Right lobe of liver (tissue), 6 donors: ENCODE data around the gene SLC6A7. TPM values are rescaled to one million over a fixed set of nuclear protein-coding genes. Genes with fewer than 3 reads are reported as not detected.

Experiments used
- ATAC-seq, 4 donors: fragments of 200-7000 bp; cut with Tn5 transposase; one replicate each; pipeline ENCODE4 v1.9.1; 2020; ENCODE audit warnings: mild to moderate bottlenecking in 4 of 4, moderate library complexity in 4 of 4
- DNase-seq, 3 donors: peaks; one replicate each; pipeline ENCODE4 v3.0.0-alpha.2; 2020
- H3K27ac ChIP-seq, 3 donors: fragments of 200-600 bp; one replicate each; pipeline ENCODE4 v1.8.0; 2022
- H3K27me3 ChIP-seq, 2 donors: fragments of 200-600 bp; one replicate each; pipeline ENCODE4 v1.8.0; 2022
- H3K36me3 ChIP-seq, 4 donors: fragments of 200-600 bp; sonication (generic) in 1 of 4; one replicate each; pipeline versions ENCODE4 v1.5.1 to v1.8.0; 2017 to 2022; ENCODE audit warnings: control low read depth in 1 of 4
- H3K4me1 ChIP-seq, 4 donors: fragments of 200-600 bp; sonication (generic) in 1 of 4; one replicate each; pipeline versions ENCODE4 v1.5.1 to v1.8.0; 2017 to 2022; ENCODE audit warnings: control low read depth in 1 of 4
- H3K4me3 ChIP-seq, 3 donors: fragments of 200-600 bp; one replicate each; pipeline ENCODE4 v1.8.0; 2022
- H3K9me3 ChIP-seq, 4 donors: fragments of 200-600 bp; sonication (generic) in 1 of 4; one replicate each; pipeline versions ENCODE4 v1.5.1 to v1.8.0; 2017 to 2022; ENCODE audit warnings: control low read depth in 1 of 4
- POLR2A ChIP-seq: fragments of 450-650 bp; IDR thresholded peaks from one replicate; pipeline ENCODE4 v1.6.1; 2017; ENCODE audit warnings: antibody characterized with exemption, mild to moderate bottlenecking
- WGBS: methylation state at CpG from one replicate; pipeline ENCODE4 v1.1.6; 2018; ENCODE audit warnings: low coverage, low lambda C conversion rate; ENCODE audit not compliant: insufficient coverage; ENCODE audit errors: missing lambda C conversion rate; 5-methylcytosine and 5-hydroxymethylcytosine counted together
- intact Hi-C, 2 donors: fragments of 100-400 bp; cut with DNase I; formaldehyde crosslinking; loops; one replicate each; pipeline versions ENCODE4 v1.11.2 to v1.14.1; 2022
- total RNA-seq, 6 experiments: library from RNA; depleted of rRNA in 2 of 6; stranded (reverse); fragments of >200 nt in 2 of 6; fragmentation: NEBNext Ultra II Directional in 3 of 6; extraction: Animal tissue kit (Norgen Biotek cat#: 25700) in 3 of 6; gene quantifications; one replicate each; pipeline versions ENCODE4 v1.1.0 to v1.2.4, GENCODE V29; 2016 to 2023
- TF ChIP-seq, protein P1 (sequence below), 4 donors: fragments of 200-600 bp in 3 of 4; fragments of 450-650 bp in 1 of 4; IDR thresholded peaks; one replicate each; pipeline versions ENCODE4 v1.5.1 to v1.8.0; 2016 to 2022; ENCODE audit warnings: antibody characterized with exemption in 4 of 4, mild to moderate bottlenecking in 2 of 4
- donor health status: DM: no; HTN: yes; CAD: no.
- donor health status: DM: no; HTN: no; CAD: no.
- donor health status: DM: no; HTN: no; CAD: no.
- donor health status: DM: no; HTN: yes; CAD: no.
- donor health status: DM: no; HTN: yes; CAD: no.

The SLC6A7 gene
- total RNA-seq, 6 experiments from 2014 or later: not detected

DNA sequence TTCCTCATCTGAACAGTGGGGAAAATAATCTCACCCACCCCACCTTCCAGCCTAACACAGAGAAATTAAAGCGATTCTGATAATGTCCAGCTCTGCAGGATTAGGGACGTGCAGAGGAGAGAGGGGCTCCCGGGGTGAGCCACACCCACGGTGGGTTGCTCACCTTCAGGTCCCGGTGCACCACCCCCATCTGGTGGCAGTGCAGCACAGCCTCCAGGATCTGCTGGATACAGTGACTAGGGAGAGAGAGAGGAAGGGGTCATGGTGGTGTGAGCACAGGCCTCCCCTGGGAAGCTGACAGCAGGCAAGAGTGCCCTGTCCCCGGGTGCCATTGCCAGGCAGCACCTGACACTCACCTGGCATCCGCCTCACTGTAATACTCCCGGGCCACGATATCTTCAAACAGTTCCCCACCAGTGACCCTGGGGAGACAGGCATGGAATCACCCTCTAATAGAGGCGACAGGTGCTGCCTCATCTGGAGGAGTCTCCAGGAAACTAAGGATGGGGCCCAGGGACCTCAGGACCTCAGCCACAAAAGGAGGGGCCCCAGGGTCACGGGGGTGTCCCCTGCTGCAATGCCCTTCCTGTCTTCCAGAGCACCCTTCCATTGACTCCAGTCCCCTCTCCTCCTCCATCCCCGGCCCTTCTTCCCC is 66.7 kb downstream of the SLC6A7 start:
- Histone ChIP-seq H3K9me3 (no peaks in the 10 kb centered on the region), H3K27ac (no peak overlapping the region), H3K4me1 (no peaks in the 10 kb centered on the region), H3K27me3 (no peaks in the 10 kb centered on the region), H3K36me3 (no peaks in the 10 kb centered on the region), H3K4me3 (no peak overlapping the region)
- TF ChIP-seq, protein P1, sequence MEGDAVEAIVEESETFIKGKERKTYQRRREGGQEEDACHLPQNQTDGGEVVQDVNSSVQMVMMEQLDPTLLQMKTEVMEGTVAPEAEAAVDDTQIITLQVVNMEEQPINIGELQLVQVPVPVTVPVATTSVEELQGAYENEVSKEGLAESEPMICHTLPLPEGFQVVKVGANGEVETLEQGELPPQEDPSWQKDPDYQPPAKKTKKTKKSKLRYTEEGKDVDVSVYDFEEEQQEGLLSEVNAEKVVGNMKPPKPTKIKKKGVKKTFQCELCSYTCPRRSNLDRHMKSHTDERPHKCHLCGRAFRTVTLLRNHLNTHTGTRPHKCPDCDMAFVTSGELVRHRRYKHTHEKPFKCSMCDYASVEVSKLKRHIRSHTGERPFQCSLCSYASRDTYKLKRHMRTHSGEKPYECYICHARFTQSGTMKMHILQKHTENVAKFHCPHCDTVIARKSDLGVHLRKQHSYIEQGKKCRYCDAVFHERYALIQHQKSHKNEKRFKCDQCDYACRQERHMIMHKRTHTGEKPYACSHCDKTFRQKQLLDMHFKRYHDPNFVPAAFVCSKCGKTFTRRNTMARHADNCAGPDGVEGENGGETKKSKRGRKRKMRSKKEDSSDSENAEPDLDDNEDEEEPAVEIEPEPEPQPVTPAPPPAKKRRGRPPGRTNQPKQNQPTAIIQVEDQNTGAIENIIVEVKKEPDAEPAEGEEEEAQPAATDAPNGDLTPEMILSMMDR (IDR thresholded peaks at IDR 0.05): no peak
- no peak for TF ChIP-seq POLR2A
- intact Hi-C loops: loop anchor here in 1 of 2 donors (10.0 kb wide), 1 partner anchor 98 kb away; the partner anchor contains the start of gene TCOF1
- DNase-seq (no peak), ATAC-seq (no peak)
- 59% methylated on average over 4 of the region's 12 CpGs for WGBS

DNA sequence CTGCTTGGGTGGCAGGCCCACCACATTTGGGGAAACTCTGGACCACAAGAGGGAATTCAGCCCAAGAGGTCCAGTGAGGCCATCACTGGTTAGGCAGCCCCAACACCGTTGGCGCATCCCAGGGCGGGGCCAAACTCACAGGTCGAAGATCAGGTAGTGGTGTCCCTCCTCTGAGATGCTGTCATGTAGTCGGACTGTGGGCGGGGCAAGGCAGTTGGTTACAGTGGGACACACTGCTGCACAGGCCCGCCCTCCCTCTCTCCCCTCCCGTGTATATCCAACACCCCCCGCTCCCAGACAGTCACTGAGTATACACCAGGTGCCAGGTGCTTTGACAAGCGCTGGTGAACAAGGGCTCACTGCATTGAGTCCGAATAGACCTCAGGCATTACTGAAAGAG is 67.6 kb downstream of the SLC6A7 start:
- no peaks in the 10 kb centered on the region for H3K27me3 ChIP-seq
- WGBS: 80% methylated on average over 1 of the region's 11 CpGs
- intact Hi-C loops: loop anchor here in 1 of 2 donors (10.0 kb wide), 1 partner anchor 97 kb away; the partner anchor contains the start of gene TCOF1
- no peak overlapping the region for H3K27ac ChIP-seq
- H3K4me1 ChIP-seq: no peaks in the 10 kb centered on the region
- no peak for DNase-seq
- H3K36me3 ChIP-seq: no peaks in the 10 kb centered on the region
- no peak for ATAC-seq
- TF ChIP-seq POLR2A: no peak
- TF ChIP-seq, protein P1 (IDR thresholded peaks at IDR 0.05): no peak
- H3K4me3 ChIP-seq: no peak overlapping the region
- no peaks in the 10 kb centered on the region for H3K9me3 ChIP-seq

DNA sequence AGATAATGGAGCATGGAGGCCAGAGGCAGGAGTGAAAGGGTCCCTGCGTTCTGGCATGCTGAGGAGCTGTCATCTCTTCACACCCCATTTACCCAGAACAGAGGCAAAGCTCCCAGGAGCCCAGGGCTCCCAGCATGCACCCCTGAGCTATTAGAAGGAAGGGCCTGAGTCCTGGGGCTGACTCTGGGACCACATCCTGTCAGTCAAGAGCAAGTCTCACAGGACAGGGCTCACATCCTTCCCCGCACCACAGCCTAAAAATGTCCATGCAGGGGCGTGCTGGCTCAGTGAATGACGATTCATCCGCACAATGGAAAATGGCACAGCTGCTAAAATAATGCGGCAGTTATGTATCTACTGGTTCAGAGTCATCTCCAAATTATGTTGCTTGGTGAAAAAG is 68.3 kb downstream of the SLC6A7 start:
- no peaks in the 10 kb centered on the region for H3K9me3 ChIP-seq
- H3K4me3 ChIP-seq: no peak overlapping the region
- H3K27me3 ChIP-seq: no peaks in the 10 kb centered on the region
- no peak overlapping the region for H3K27ac ChIP-seq
- intact Hi-C loops: loop anchor here in 1 of 2 donors (10.0 kb wide), 1 partner anchor 97 kb away; the partner anchor contains the start of gene TCOF1
- no peaks in the 10 kb centered on the region for H3K4me1 ChIP-seq
- H3K36me3 ChIP-seq: no peaks in the 10 kb centered on the region
- no peak for TF ChIP-seq POLR2A
- TF ChIP-seq, protein P1 (IDR thresholded peaks at IDR 0.05): no peak
- DNase-seq (no peak), ATAC-seq (no peak)
- WGBS: 75% methylated on average over 4 of the region's 6 CpGs

Other genes starting within 250 kb of the SLC6A7 start
- gene PDE6A, start 245.3 kb upstream of the SLC6A7 start, total RNA-seq: not detected
- gene SLC26A2, start 229.3 kb upstream of the SLC6A7 start, total RNA-seq: 1 to 10 TPM; 1.3 to 2.4 (median 2.0) TPM
- gene TIGD6, start 189.4 kb upstream of the SLC6A7 start, total RNA-seq: 1 to 10 TPM; 1.5 to 2.8 (median 2.2) TPM
- gene HMGXB3, start 189.3 kb upstream of the SLC6A7 start, total RNA-seq: 10 to 100 TPM in 4 of 6 experiments, 1 to 10 TPM in 2; 7.7 to 28.3 (median 12.2) TPM
- 10 to 100 TPM; 13.0 to 45.1 (median 16.3) TPM for gene CSF1R, start 103.5 kb upstream of the SLC6A7 start, total RNA-seq
- 10 to 100 TPM in 2 of 6 experiments, 1 to 10 TPM in 4; 6.8 to 19.5 (median 9.4) TPM for gene PDGFRB, start 34.2 kb upstream of the SLC6A7 start, total RNA-seq
- gene CDX1, start 23.3 kb upstream of the SLC6A7 start, total RNA-seq: not detected
- gene CAMK2A, start 99.7 kb downstream of the SLC6A7 start, total RNA-seq: under 1 TPM in 3 of 6 experiments, not detected in 3; 0.10 to 0.26 (median 0.23) TPM
- under 1 TPM in 5 of 6 experiments, not detected in 1; 0.06 to 0.51 (median 0.20) TPM for gene ARSI, start 112.8 kb downstream of the SLC6A7 start, total RNA-seq
- 10 to 100 TPM in 2 of 6 experiments, 1 to 10 TPM in 4; 6.7 to 12.0 (median 8.9) TPM for gene TCOF1, start 167.6 kb downstream of the SLC6A7 start, total RNA-seq
- gene CD74, start 222.8 kb downstream of the SLC6A7 start, total RNA-seq: 100 to 1,000 TPM in 5 of 6 experiments, 10 to 100 TPM in 1; 68.4 to 549 (median 211) TPM